ENCODE results near the gene C2CD2. TPM values are rescaled to one million over a fixed set of nuclear protein-coding genes. Genes with fewer than 3 reads are reported as not detected.

C2CD2 gene
- total and polyA plus RNA-seq, 2 of the 8 experiments (the other 6 are each of a cell fraction or from before 2014, with no cell fraction given): 10.4 to 13.0 TPM

- TF ChIP-seq HDAC2 (IDR thresholded peaks at IDR 0.05; ENCODE audit: borderline replicate concordance in 1 of 2, low read depth in 2 of 2, low read length in 2 of 2) (no peak), SRF (IDR thresholded peaks at IDR 0.05; ENCODE audit: low read depth, low read length) (no peak), TAF7 (optimal IDR thresholded peaks at IDR 0.05; ENCODE audit: borderline replicate concordance, low read depth, low read length) (no peak), CBX5 (IDR thresholded peaks at IDR 0.05; ENCODE audit: low read depth, low read length) (no peak), ASH2L (IDR thresholded peaks at IDR 0.05; ENCODE audit: low read length) (no peak), CTCF (IDR thresholded peaks at IDR 0.05; ENCODE audit: control extremely low read depth in 1 of 3, insufficient read depth in 1 of 3, low read depth in 1 of 3, low read length in 3 of 3) (no peak), RAD21 (IDR thresholded peaks at IDR 0.05 in 1 of 2, conservative IDR thresholded peaks at IDR 0.05 in 1 of 2; ENCODE audit: low read depth in 2 of 2, low read length in 2 of 2) (no peak)
These were observed 54.8 kb downstream of the C2CD2 start (continued) for GRCh38 chr21:41898998-41899397.
